Thyroid gland (tissue), 4 donors: ENCODE measurements around the gene NR3C2.

Experiments used
- CTCF ChIP-seq, 6 experiments: fragments of 200-600 bp in 3 of 6; fragments of 450-650 bp in 3 of 6; sonication (generic) in 3 of 6; IDR thresholded peaks; one replicate each; pipeline ENCODE4 v1.5.1; 2016 to 2019; ENCODE audit warnings: antibody characterized with exemption in 6 of 6, mild to moderate bottlenecking in 2 of 6, inconsistent platforms in 1 of 6, moderate library complexity in 1 of 6
- POLR2A ChIP-seq, 2 donors: fragments of 450-650 bp; IDR thresholded peaks; one replicate each; pipeline ENCODE4 v1.6.1; 2017; ENCODE audit warnings: antibody characterized with exemption in 2 of 2, mild to moderate bottlenecking in 2 of 2, moderate library complexity in 1 of 2

DNA sequence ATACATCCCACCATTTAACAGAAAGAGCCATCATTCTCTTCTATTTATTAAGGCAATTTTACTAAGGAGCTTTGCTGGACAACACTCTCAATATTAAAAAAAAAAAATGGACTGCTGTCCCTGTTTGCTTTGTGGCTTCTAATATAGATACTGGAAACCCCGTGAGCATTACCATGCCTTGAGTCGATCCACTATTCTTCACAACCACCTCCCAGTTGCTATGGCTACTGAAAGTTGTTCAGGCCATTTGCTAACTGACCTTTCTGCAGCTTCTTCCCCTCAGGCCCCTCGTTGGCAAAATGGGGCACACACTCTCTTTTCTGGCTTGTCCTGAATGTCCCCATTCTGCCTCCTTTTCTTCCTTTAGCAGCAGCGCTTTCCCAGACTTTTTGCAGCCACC, 340.4 kb downstream of the NR3C2 start:
- TF ChIP-seq CTCF (IDR thresholded peaks at IDR 0.05) = no peak
- TF ChIP-seq POLR2A (IDR thresholded peaks at IDR 0.05) = no peak
